GM10266 (cell line): ENCODE results near the gene SULF2.
A peak's percentile ranks its signal among the peaks of the same experiment; 100 is the strongest.

Source experiments
- DNase-seq: peaks from one replicate; pipeline ENCODE4 v3.0.0; 2012; ENCODE audit errors: extremely low spot score
- CTCF ChIP-seq: IDR thresholded peaks from 2 replicates; pipeline ENCODE4 v1.5.1; 2012; ENCODE audit warnings: mild to moderate bottlenecking, low read depth; ENCODE audit not compliant: control insufficient read depth, insufficient read depth; ENCODE audit errors: missing control alignments

The SULF2 gene

GRCh38 chr20:47682028-47682783 is 103.1 kb downstream of the SULF2 start:
- DNase-seq, result no peak
- no peak for TF ChIP-seq CTCF

GRCh38 chr20:47680804-47681529 is 104.3 kb downstream of the SULF2 start:
- DNase-seq, result no peak
- no peak for TF ChIP-seq CTCF

- no peak for DNase-seq
- TF ChIP-seq CTCF, result no peak
Measured at GRCh38 chr20:47679462-47679861, 105.8 kb downstream of the SULF2 start.

GRCh38 chr20:47678536-47678935 is 106.7 kb downstream of the SULF2 start:
- DNase-seq, result no peak
- no peak for TF ChIP-seq CTCF

DNA sequence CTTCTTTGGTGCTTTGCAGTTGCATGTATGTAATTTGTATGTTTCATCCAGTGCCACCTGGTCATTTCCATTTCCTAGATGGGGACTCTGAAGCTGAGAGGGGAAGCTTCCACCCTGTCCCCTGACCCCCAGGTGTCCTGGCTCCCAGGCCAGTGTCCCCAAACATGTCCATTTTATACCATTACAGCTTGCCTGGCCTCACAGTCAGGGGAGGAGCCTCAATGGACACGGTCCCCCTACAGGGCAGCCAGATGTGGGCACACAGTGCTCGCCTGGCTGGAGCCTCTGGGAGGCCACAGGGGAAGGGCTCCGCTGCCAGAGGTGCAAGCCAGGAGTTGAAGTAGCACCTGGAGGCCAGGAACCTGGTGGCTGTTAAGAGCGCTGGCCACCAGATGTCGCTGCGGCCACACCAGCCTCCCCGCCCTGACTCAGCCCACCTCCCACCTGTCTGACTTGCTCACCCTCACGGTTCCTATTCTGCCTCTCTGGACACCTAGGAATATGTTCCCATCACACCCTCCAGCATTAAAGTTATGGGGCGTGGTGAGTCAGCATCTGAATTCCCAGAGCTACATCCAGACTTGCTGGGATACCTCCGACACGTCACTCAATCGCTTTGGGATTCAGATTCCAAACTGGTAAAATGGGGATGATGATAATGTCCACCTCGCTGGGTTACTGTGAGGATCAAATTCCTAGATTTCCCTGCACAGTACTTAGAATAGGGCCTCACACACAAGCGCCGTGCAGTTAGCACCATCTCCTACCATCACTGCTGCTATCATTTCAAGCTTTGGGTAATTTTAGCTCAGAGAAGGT is 107.4 kb downstream of the SULF2 start:
- TF ChIP-seq CTCF, result peak; percentile 88
- peak; percentile 81 for DNase-seq

DNA sequence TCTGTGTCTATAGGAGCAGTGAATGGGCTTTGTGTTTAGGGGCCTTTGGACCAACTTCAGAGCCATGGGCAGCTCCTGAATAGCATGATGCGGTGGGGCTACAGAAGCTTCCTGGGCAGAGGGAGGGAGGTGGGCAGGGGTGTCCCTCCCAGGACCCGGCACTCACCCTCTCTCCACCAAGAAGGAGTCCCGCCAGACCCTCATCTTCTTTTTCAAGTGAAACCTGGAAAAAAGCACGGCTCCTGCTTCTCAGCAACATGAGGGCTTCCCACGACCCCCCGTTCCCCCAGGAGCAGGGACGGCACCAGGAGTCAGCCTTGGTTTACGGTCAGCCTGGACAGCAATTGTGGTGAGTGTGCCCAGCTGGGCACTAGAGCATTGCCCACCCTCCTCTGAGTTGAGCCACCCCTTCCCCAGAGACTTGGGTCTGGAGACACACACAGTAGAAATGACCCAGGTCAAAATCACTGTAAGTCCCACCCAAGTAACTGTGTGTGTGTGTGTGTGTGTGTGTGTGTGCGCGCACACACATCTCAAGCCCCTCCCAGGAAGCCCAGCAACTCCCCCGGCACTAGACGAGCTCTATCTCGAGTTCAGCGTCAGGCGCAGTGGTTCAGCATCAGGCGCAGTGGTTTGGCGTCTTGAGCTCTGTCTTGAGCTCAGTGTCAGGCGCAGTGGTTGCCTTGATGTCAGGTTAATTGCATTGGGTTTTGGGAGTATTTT is 108.2 kb downstream of the SULF2 start:
- DNase-seq, result no peak
- no peak for TF ChIP-seq CTCF
